HG03432 (cell line): ENCODE measurements around the gene CFAP47.
"Not testable (repeated sequence)": the region's sequence is repeated elsewhere in the genome, so short reads cannot be mapped to it uniquely, and the experiment has no call there.

ENCODE experiments used
- ATAC-seq: cut with Tn5 transposase; IDR thresholded peaks from one replicate; pipeline ENCODE4 v1.9.1; 2021; ENCODE audit warnings: mild to moderate bottlenecking, moderate library complexity; ENCODE audit not compliant: unreplicated experiment

Gene CFAP47, protein sequence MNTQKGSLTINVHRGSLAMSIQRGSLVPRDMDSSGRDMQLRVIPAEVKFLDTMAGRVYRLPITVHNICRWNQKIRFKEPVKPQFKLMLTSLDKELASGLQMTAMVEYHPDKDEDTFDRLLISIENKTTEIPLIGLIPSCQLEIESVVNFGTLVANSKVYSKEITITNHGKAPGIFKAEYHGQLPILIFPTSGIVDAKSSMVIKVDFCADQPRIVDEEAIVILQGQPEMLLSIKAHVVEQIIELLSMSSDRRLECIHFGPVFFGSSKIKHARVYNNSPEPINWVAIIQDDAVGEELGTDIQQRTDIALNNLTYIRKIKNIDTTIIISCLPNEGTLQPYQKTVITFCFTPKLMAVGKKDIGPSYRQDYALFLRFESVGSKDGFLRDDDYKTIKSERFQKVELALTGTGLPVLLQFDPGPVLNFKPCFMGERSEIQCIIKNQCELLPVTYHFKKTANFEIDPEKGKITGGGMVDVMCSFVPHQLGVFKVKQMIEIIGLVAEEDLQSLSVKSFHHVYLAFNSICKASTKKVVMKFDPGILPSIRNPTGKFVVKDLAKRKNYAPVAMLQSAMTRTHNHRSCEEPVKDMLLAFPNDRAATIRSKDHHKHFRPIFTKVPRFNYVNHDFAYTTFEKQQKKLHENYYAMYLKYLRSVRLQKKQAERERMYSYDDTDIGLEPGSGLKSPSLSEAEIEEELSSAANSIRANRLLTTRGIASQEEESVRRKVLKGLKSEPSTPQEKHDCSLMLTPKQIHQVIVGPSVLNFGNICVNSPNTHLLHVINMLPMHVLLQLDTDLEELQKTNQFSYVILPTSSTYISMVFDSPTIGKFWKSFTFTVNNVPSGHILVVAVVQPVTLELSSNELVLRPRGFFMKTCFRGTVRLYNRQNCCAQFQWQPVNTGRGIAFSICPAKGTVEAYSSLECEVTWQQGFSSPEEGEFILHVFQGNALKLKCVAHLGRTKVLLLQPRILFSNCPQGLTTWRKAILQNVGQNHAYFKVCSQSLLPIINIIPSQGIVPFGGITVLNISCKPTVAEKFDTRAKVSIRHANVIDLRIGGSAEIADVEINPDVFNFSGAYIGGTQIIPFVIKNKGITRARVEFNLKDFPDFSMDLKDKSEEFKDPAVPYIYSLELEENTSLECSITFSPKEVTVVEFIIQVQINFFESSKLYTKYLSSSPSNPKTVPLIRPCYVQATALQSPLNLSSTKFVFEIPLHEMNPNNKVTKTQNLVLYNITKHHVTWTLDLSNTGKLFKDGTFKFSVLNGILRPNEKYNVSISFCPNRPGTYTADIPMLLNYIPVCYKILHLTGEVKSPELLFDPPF (N-terminal part only)

DNA sequence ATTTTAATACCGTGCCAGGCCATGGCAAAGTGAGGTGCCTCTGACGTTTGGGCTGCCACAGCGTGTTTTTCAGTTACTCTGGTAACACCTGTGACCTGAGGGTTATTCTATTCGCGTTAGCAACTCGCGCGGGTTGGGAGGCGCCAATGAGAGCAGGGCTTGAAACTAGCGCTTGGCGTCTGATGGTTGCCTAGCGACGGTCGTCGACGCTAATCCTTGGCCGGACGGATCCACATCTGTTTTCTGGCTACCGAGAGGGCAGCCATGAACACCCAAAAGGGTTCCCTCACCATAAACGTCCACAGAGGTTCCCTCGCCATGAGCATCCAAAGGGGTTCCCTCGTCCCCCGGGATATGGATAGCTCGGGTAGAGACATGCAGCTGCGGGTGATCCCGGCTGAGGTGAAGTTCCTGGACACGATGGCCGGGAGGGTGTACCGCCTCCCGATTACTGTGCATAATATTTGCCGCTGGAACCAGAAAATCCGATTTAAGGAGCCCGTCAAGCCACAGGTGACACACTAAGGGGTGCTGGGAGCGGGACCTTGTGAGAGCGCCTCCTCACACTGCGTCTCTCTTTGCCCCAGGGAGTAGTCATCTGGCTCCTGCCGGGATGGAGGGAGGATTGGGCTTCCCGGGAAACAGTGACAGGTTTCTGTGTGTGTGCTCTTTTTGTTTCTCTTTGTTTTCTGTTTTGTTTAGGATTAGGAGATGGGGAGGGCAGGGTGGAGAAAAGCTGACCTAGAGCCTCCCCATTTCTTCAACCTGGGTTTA is at the start of gene CFAP47:
Gene CFAP47 (plus strand): TSS at position 199 of the 774 bp plus-strand sequence. CDS start 66 bp downstream, at position 265.
- no peak for ATAC-seq

DNA sequence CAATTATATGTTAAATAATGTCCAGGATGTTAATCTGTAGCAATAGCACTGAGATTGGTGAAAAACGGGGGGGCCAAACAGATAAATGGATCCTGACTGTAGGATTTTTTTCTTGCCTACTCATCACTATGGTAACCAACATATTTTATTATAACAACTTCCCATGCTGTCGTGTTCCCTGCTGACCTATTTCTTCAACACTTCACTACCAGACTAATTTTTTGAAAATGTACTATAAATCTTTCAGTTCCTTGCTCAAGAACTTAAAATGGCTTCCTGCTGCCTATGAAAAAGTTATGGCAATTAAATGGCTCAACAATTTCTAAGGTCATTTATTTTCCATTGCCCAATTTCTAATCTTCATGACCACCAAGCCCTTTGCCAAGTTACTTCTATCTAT is 38.9 kb upstream of the CFAP47 start:
- no peak for ATAC-seq

DNA sequence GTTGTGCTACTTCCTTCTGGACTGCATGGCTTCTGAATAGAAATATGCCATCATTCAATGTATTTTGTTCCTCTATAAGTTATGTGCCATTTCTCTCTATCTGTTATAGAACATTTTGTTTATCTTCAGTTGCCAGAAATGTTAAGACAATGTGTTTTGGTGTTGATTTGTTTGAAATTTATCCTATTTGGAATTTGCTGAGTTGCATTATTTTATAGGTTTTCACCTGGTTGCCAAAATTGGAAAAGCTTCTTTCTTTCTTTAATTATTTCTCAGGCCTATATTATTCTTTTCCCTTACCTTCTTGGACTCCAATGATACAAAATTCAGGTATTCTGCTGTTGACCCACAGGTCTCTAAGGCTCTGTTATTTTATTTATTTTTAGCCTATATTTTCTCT is 33.4 kb upstream of the CFAP47 start:
- no peak for ATAC-seq

DNA sequence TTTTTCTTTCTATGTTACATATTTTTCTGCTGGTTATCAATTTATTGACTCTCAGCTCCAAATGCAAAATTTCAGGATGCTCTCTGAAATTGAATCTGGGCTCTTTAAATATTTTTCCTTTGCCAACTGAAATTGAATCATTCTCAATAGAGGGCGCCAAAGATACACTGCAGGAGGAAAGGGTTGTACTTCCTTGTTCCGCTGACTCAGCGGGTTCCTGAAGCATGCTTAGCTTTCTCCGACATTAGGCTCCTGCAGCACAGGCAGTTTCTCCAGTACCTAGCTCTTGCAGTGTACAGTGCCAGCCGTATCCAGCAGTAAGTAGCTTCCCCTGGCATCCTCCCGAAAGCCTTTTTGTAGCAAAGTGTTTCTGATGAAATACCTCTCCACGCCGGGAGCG is 28.8 kb upstream of the CFAP47 start:
- no peak for ATAC-seq

DNA sequence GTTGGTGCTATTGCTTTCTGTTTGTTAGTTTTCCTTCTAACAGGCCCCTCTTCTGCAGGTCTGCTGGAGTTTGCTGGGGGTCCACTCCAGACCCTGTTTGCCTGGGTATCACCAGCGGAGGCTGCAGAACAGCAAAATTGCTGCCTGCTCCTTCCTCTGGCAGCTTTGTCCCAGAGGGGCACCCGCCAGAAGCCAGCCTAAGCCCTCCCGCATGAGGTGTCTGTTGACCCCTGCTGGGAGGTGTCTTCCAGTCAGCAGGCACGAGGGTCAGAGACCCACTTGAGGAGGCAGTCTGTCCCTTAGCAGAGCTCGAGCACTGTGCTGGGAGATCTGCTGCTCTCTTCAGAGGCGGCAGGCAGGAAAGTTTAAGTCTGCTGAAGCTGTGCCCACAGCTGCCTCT is 67.3 kb downstream of the CFAP47 start:
- ATAC-seq: not testable (repeated sequence)

DNA sequence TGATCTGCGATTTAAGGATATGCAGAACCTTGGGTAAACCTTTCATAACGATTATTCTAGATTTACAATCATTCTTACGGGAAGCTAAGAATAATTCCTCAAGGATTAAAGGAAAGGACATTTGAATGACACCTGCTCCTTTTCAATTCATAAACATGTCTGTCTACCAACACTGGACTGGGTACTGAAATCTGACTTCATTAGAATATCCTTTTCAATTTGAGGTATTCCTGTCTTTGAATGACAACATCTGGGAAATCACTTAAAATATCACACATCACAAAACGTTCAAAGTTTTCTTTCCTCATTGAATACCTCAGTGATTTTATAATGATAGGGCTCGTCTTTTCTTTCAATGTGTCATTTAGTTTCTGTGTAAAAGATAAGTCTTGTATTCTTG is 87.7 kb downstream of the CFAP47 start:
- ATAC-seq: no peak

DNA sequence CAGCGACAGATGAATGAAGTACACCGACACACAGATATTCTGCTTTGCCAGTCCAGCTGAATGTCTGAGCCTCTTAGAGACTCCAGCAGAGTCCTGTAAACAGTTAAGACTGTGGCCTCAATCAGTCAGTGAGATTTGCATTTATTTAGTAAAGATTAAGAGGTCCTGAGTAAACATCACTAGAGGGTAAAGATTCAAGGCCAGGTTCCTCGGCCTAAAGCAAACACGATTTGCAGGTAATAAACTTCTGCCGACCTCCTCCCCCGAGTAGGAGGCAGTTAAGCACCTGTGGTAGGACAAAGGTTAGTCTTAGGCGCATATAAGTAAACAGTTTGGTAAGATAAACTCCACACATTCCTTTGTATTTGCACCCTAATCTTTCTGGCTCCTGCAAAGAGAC is 99.6 kb downstream of the CFAP47 start:
- no peak for ATAC-seq

DNA sequence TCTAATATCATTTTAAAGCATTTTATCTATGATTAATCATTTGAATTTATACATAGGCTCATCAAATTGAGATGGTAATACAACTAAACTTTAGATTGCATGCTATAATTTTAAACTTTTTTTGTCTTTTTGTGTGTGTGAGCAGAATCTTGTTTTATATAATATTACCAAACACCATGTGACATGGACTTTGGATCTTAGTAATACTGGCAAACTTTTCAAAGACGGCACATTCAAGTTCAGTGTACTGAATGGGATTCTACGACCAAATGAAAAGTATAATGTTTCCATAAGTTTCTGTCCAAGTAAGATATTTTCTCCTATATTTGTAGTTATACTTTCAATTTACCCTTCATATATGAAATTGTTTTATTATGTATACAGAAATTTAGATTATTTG is 116.0 kb downstream of the CFAP47 start:
- ATAC-seq: no peak

DNA sequence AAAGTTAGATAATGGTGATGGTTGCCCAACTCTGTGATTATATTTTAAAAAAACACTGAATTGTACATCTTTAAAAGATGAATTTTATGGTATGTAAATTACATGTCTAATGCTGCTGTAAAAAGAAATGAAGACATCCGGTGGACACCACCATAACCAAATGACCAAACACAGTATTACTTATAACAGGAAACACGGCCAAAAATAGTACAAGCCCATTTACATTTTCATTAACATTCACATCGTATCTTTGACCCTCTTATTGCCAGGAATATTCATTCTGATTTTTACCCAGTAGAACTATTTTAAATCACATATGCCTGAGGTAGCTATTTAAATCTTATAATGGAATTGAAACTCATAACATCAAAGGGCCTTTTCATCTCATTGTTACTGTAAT is 143.2 kb downstream of the CFAP47 start:
- ATAC-seq: no peak

DNA sequence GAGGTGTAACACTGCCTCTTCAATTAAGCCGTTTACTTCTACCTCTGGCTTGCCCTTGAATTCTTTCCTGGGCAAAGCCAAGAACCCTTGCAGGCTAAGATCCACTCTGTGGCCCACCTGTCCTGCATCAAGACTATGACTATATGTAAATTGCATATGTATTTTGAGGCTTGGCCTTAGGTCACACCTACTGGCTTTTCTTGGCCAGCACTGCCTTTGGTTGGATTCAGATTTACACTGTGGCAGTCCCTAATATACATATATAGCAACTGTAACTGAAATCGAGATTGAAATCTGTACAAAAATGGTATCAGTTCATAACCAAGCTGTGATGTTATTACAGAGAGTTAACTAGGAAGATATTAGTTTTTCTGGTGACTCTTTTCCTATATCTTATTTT is 151.5 kb downstream of the CFAP47 start:
- no peak for ATAC-seq

DNA sequence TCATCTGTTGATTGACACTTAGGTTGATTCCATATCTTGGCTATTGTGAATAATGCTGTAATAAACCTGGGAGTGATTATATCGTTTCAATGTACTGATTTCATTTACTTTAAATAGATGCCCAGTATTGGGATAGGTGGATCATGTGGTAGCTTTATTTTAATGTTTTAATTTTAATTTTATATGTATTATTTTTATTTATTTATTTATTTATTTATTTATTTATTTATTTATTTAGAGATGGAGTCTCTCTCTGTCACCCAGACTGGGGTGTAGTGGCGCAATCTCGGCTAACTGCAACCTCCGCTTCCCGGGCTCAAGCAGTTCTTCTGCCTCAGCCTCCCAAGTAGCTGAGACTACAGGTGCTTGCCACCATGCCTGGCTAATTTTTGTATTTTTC is 155.5 kb downstream of the CFAP47 start:
- ATAC-seq: not testable (repeated sequence)

DNA sequence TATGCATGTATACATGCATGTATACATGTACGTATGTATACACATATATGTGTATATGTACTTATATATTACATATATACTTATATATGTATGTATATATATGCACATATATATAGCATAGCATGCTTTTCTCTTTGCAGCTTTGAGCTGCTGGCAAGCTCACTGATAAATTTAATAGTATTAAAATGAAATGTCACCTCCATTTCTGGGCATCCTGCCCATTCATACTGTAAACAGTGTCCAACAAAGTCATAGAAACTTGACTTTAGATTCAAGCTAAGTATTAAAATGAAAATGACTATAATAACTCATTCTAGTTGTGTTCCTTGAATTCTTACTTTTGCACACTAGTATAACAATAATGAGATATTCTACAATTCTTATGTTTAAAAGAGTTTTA is 163.7 kb downstream of the CFAP47 start:
- ATAC-seq: no peak

DNA sequence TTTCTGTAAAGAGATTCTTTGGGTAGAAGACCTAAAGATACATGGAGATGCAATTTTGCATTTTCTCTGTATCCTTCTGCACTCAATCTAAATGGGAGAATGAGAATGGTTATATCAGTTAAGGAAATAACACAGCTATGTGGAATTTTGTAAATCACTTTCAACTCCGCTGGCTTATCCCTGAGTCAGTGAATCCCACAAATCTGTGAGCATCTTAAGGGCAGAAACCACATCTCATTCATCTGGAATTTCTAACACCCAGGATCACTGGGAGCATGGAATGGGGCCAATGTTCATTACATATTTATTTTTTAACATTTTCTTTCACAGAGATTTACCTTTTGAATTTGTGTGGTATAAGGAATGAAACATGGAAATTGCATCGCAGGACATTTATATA is 167.8 kb downstream of the CFAP47 start:
- no peak for ATAC-seq

DNA sequence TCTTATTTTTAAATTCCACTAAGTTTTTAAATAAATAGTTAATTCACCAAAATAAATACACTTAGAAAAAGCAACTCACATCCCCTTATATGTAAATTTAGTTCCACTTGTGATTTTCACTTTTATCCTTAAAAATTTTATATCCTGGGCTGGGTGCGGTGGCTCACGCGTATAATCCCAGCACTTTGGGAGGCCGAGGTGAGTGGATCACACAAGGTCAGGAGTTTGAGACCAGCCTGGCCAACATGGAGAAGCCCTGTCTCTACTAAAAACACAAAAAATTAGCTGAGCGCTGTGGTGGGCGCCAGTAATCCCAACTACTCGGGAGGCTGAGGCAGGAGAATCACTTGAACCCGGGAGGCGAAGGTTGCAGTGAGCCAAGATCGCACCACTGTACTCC is 169.4 kb downstream of the CFAP47 start:
- ATAC-seq: not testable (repeated sequence)

DNA sequence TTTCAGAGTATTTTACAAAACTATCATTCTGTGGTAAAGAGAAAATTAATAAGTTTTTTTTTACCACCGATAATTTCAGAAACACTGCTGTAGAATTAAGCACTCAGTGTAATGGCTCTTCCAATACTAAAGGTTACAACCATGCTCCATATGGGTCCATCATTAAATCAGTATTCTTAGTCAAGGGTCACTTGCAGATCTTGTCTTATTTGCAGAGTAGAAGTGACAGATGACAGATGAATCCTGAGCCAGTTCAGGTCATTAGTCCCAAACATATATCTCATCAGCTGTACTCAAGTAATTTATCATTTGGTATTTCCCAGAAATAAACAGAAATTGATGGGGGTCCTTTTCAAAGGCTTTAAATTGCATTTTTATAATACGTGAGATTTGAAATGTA is 182.9 kb downstream of the CFAP47 start:
- no peak for ATAC-seq

DNA sequence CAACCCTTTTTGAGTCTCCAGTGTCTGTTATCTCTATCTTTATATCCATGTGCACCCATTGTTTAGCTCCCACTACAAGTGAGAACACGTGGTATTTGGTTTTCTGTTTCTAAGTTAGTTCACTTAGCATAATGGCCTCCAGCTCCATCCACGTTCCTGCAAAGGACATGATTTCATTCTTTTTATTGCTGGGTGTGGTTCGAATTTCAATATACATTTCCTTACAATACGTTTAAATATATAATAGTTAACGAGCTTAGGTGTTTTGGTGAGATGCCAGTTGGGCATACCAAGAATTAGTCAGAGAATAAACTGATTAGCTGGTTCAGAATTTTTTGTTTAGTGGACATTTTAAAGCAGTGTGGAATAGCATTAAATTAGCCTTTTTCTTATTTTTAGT is 196.7 kb downstream of the CFAP47 start:
- no peak for ATAC-seq

DNA sequence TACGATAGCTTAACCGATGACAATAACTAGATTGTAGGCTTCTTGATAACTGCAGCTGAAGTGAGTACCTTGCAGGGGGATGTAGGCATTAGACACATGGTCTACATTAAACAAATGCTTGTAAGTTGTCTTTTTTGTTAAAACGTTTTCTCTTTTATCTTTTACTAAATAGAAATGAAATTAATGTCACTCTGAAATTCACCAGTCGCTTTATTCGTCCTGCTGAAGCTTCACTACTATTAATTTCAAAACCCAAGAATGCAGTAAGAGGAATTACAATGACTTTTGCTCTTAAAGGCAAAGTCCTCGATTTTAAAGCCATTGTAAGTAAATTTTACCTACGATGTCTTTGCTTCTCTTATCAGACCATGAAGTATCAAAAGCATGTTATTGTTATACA is 239.7 kb downstream of the CFAP47 start:
- ATAC-seq: no peak

DNA sequence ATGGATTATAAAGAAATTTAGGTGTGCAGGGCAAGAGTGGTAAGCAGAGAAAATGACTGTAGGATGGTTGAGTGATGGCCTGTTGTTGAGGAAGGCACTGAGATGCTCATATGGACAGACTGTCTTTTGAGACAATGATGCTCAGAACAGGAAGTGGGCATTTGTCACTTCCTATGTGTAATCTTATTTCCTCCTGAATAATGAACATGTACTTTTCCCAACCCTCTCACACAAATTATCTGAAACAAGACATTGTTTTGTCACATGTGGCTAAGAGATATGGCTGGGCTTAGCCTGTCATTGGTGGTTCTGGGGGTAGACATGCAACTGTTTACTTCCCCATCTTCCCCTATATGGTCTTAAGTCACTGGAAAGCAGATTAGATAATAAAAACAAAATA is 240.5 kb downstream of the CFAP47 start:
- ATAC-seq: no peak

DNA sequence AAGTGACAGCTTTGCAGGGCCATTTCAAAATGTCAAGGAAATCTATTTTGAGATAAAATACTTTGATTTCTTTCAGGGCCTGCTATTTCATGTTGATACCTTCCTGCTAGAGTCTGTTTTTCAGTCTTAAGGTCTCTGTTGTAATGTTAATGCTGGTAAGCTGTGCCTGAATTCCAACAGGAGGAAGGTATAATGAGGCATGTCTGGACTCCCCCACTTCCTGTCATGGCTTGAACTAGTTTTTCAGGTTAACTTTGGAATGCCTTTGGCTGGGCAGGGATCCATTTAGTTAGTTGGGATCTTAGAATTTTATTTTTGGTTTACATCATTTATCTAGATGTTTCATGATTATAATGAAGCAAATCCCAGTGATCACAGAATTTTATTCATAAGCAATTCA is 279.0 kb downstream of the CFAP47 start:
- no peak for ATAC-seq

DNA sequence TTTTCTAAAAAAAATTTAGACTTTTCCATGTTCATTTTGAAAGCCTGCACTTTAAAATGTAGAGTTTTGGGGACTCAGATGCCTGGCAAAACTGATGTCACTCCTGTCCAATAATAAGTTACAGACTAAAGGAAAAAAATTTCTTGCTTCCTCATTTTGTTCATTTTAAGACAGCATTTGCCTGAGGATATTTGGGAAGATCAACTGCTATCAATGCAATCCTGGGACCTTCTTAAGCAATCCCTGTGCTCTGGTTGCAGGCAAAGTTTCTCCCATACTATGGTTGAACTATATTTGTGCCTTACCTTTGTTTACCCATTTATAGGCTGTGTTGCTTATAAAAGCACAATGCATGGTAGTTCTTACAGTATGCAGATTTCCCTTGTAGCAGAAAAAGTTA is 280.4 kb downstream of the CFAP47 start:
- no peak for ATAC-seq
